ENCODE results near the gene MSI2.

MSI2 gene

DNA sequence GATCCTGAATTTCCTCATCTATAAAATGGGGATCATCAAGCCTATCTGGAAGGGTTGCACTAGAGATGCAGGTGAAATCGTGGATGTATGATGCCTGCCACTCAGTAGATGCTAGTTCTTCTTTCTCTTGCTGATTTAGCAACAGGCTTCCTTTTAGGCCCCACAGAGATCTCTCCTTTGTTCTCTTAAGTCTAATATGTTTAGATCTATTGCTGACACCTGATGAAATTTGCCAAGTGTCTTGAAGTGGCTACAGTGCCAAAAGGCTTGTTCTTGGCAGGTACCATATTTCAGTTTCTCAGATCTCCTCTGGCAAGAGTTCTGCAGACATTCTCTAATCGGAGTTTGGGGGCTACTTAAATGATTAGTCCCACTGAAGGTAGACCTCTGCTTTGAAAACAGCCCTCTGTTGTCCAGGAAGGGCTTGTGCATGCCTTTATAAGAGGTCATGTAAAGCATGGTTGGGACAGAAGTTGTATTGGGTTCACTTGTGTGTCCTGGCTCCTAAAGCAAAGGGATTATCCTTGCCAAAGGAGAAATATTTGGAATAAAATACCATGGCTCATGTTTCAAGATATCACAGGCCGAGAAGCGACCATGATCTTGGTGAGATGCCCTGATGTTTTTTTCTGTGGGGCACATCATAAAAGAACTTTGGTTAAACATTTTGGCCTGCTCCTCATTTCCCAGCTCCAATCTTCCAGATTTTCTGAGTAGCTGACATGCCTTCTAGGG is 234.0 kb downstream of the MSI2 start:
- TF ChIP-seq, protein P1, sequence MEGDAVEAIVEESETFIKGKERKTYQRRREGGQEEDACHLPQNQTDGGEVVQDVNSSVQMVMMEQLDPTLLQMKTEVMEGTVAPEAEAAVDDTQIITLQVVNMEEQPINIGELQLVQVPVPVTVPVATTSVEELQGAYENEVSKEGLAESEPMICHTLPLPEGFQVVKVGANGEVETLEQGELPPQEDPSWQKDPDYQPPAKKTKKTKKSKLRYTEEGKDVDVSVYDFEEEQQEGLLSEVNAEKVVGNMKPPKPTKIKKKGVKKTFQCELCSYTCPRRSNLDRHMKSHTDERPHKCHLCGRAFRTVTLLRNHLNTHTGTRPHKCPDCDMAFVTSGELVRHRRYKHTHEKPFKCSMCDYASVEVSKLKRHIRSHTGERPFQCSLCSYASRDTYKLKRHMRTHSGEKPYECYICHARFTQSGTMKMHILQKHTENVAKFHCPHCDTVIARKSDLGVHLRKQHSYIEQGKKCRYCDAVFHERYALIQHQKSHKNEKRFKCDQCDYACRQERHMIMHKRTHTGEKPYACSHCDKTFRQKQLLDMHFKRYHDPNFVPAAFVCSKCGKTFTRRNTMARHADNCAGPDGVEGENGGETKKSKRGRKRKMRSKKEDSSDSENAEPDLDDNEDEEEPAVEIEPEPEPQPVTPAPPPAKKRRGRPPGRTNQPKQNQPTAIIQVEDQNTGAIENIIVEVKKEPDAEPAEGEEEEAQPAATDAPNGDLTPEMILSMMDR (conservative IDR thresholded peaks at IDR 0.05) = no peak
- no peak overlapping the region for H3K27ac ChIP-seq

DNA sequence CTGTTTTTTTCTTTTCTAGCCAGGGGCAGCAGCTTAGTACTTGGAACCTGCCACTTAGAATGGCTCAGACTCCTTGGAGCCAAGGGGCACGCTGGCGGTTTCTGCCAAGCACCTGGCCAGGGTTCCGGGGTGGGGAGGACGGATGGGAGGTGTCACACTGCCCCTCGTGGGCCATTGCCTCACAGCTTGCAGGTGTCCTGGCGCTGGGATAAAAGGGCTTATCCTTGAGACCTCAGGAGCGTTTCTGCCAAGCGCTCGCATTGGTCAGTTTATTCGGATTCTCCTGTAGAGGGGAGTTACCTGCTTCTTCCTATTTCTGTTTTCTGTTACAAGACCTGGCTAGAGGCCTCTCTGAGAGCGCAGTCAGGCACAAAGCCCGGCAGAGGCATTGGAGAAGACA is 234.6 kb downstream of the MSI2 start:
- H3K27ac ChIP-seq = no peak overlapping the region
- TF ChIP-seq, protein P1 (conservative IDR thresholded peaks at IDR 0.05) = no peak

DNA sequence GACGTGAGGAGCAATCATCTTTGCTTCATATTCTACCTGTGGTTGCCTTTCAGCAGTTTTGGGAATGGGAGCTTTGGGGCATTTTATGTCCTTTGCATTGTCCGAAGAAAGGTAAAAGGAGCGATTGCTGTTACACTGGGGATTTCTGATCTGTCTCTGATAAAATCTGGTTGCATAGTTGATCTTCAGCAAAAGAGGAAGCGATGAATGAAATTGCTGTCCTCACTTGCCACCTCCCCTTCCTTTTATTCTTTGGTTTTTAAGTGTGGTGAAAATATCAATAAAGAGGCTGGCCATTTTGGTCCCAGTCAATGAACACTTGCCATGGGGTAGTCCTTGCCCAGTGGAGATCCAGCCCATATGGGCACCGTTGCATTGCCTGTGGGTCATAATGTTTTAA is 236.8 kb downstream of the MSI2 start:
- TF ChIP-seq, protein P1 (conservative IDR thresholded peaks at IDR 0.05) = no peak
- no peak overlapping the region for H3K27ac ChIP-seq

DNA sequence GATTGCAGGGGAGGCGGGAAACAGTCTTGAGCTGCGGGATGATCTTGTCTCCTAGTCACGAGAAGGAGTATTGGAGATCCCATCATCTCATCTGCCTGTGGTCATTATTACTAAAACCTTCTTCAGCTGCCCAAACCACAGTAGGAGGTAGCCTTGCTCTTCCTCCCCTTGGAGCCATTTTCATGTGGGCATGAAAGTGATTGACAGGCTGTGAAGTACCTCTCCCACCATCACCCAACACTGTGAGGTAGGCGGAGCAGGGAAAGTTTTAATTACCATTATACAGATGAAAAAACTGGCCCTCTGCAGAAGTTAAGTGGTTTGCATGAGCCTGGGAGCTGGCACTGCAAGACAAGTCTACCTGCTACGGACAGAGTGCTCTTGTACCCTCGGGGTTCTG is 237.3 kb downstream of the MSI2 start:
- TF ChIP-seq, protein P1 (conservative IDR thresholded peaks at IDR 0.05) = no peak
- no peak overlapping the region for H3K27ac ChIP-seq

DNA sequence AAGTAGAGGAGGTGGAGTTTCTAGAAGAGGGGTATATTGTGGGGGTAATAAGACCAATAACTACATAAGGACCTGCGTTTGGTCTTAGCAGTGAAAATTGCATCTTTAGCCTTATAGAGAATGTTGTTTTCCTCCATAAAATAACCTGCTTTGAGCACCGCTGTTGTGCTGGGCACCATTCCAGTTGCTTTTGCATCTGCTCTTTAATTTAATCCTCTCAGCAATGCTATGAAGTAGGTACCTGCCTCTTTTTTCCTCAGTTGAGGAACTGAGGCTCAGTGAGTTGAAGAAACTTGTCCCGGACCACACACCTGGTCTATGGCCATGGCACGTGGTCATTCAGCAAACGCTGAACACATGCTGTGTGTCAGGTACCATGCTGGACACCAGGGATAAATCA is 238.1 kb downstream of the MSI2 start:
- TF ChIP-seq, protein P1 (conservative IDR thresholded peaks at IDR 0.05) = no peak

DNA sequence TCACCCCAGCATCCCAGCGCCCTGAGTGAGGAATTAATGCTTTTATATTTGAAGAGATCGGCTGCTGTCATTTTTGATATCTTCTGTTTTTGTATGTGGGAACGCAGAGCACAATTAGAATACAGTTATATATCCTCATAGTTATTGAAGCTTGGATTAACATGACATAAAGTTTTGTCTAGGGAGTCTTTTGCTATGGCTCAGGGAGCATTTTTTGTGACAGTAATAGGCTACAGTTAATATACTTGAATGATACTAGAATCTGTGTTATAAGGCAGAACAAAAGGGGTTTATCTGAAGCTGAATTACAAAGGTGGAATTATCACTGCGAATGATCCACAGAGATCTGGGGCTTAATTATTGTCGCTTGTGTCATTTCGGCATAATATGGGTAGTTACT is 239.4 kb downstream of the MSI2 start:
- TF ChIP-seq, protein P1 (conservative IDR thresholded peaks at IDR 0.05) = no peak
- no peak overlapping the region for H3K27ac ChIP-seq

More for the DNA sequence above, 238.1 kb downstream of the MSI2 start:
- no peak overlapping the region for H3K27ac ChIP-seq

DNA sequence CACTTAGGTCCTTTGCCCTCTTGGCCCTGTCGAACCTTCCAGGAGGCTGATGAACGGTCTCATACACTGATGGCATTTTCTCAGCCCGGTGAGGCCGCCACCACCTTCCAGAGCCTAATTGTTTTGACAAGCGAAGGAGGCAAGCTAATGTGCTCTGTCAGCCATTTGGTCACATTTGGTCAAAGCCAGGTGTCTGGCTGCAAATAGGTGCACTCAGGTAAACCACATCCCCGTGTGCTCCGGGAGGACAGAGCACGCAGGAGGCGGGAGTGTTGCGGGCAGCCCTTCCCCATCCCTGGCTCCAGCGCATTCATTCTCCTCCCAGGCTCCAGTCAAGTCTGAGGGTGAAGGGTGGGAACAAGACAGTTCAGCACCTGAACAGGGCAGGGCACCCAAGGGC is 240.1 kb downstream of the MSI2 start:
- TF ChIP-seq, protein P1 (conservative IDR thresholded peaks at IDR 0.05) = no peak
- H3K27ac ChIP-seq = no peak overlapping the region

Measured in VCaP (cell line).